Measurements from ENCODE around the gene ARHGAP33. TPM values are rescaled to one million over a fixed set of nuclear protein-coding genes. Genes with fewer than 3 reads are reported as not detected.

ARHGAP33 gene
- total and polyA plus RNA-seq, 2 of the 8 experiments (the other 6 are each of a cell fraction or from before 2014, with no cell fraction given): 6.5 to 25.2 TPM

DNA sequence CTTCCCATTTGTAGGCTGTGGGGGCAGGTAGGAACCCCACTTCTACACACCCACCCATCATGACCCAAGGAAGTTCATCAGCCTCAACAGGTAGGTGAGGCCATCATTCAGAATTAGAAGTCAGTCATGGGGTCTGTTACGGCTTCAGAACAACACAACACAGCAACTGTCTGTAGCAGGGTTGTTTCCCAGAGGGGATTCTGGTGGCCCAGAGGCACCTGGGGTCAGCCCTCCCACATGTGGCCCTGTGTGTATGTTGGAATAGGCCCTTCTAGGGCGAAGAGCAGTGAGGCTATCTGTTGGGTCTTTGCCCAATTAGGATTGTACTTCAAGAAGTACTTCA, 36.5 kb upstream of the ARHGAP33 start:
- peaks cover 0 to 14% of the 10 kb centered on the region in 2 experiments for H4K20me1 ChIP-seq (replicated peaks in 1 of 2; ENCODE audit: control insufficient read depth in 1 of 2, insufficient read depth in 2 of 2, low read length in 2 of 2)
- no peak overlapping the region for H4K5ac ChIP-seq (ENCODE audit: insufficient read length, low read depth, low read length)
- ChIA-PET POLR2A (ENCODE audit: partially characterized antibody) (interaction anchor here (1.9 to 7.6 kb wide), 9 partner anchors 8 to 131 kb away, joined by 5 to 54 read pairs (median 12); partner anchors contain the start of genes HSPB6 and LIN37), CTCF (ENCODE audit: partially characterized antibody) (interaction anchor here (1.4 to 8.9 kb wide), 2 partner anchors 15 to 44 kb away, joined by 5 to 80 read pairs; no protein-coding TSS in a partner anchor)
- no peak for DNase-seq (ENCODE audit: low read depth in 1 of 2, low spot score in 2 of 2)
- H2AK5ac ChIP-seq (ENCODE audit: low read depth, low read length): no peak overlapping the region
- no peak overlapping the region for H2BK20ac ChIP-seq (ENCODE audit: low read length)
- H3K56ac ChIP-seq (replicated peaks; ENCODE audit: insufficient read length, low read depth, low read length): no peak overlapping the region
- no peak overlapping the region for H4K8ac ChIP-seq (ENCODE audit: extremely low read depth, insufficient read depth, low read length)
- no peak for FAIRE-seq
- no peaks in the 10 kb centered on the region for H3K27me3 ChIP-seq (replicated peaks in 1 of 4; ENCODE audit: control insufficient read depth in 3 of 4, extremely low read depth in 1 of 4, insufficient read depth in 3 of 4, low read length in 3 of 4)
- peaks cover 0 to 3% (median 0%) of the 10 kb centered on the region in 4 experiments; a peak in 2 of 7 replicates for H3K4me1 ChIP-seq (replicated peaks in 1 of 4; ENCODE audit: control insufficient read depth in 3 of 4, insufficient read depth in 4 of 4, low read length in 3 of 4)
- H2BK12ac ChIP-seq (ENCODE audit: low read depth, low read length): no peak overlapping the region
- H3K18ac ChIP-seq (ENCODE audit: extremely low read depth, low read length): no peak overlapping the region
- H3K9ac ChIP-seq (replicated peaks in 1 of 4; ENCODE audit: extremely low read depth in 1 of 4, low read depth in 3 of 4, low read length in 3 of 4): no peak overlapping the region
- no peak overlapping the region for H4K91ac ChIP-seq (replicated peaks; ENCODE audit: insufficient read length, low read length)
- H3K79me2 ChIP-seq (ENCODE audit: control insufficient read depth in 1 of 2, insufficient read depth in 2 of 2, low read length in 2 of 2): no peaks in the 10 kb centered on the region
- H3K4me2 ChIP-seq (ENCODE audit: insufficient read depth in 1 of 2, low read depth in 2 of 2, low read length in 2 of 2): no peak overlapping the region; a peak in 1 of 4 replicates
- H3K4me3 ChIP-seq (ENCODE audit: extremely low read depth in 1 of 4, insufficient read depth in 2 of 4, low read depth in 3 of 4, low read length in 4 of 4): no peak overlapping the region
- H2BK120ac ChIP-seq (replicated peaks; ENCODE audit: low read depth, low read length): no peak overlapping the region
- no peaks in the 10 kb centered on the region for H3K9me3 ChIP-seq (ENCODE audit: insufficient read depth in 2 of 2, low read depth in 1 of 2, low read length in 1 of 2)
- H3K36me3 ChIP-seq (ENCODE audit: control insufficient read depth in 2 of 4, insufficient read depth in 4 of 4, low read length in 3 of 4): peaks cover 11 to 32% (median 18%) of the 10 kb centered on the region in 4 experiments; a peak in 6 of 8 replicates
- H3K23ac ChIP-seq (ENCODE audit: insufficient read length): no peak overlapping the region
- no peaks in the 10 kb centered on the region; the same call in 1 of the 2 replicates for H3K79me1 ChIP-seq (ENCODE audit: low read depth, low read length)
- peaks cover 10% of the 10 kb centered on the region; the same call in 1 of the 2 replicates for H3K23me2 ChIP-seq (ENCODE audit: low read depth, low read length)
- H3K4ac ChIP-seq (replicated peaks; ENCODE audit: insufficient read length, low read depth, low read length): no peak overlapping the region
- H3K27ac ChIP-seq (ENCODE audit: low read depth, low read length): no peak overlapping the region
- H2AFZ ChIP-seq (ENCODE audit: low read length): no peak overlapping the region
- no peak overlapping the region for H2BK15ac ChIP-seq (ENCODE audit: low read length)
- WGBS, 2 experiments (ENCODE audit: extremely low coverage in 1 of 2, insufficient coverage in 1 of 2, insufficient read length in 1 of 2, insufficient replicate concordance in 2 of 2, low coverage in 1 of 2, low lambda C conversion rate in 2 of 2, missing lambda C conversion rate in 1 of 2): 92% methylated on average over 2 of the region's 2 CpGs; no CpG with 5 or more reads in 1 of the 2 experiments
- H3K14ac ChIP-seq (ENCODE audit: insufficient read length): no peak overlapping the region
- H2BK5ac ChIP-seq (ENCODE audit: low read depth, low read length): no peak overlapping the region
- no peak for TF ChIP-seq TBP (IDR thresholded peaks at IDR 0.05; ENCODE audit: low read depth, low read length)
